Adrenal gland (tissue), 12 donors: ENCODE results near the gene ERC1. TPM values are rescaled to one million over a fixed set of nuclear protein-coding genes. Genes with fewer than 3 reads are reported as not detected.

Source experiments
- DNase-seq, 7 donors: peaks; one replicate each; pipeline ENCODE4 v3.0.0-alpha.2; 2019 to 2020
- H3K27ac ChIP-seq, 5 donors: fragments of 200-600 bp; sonication (generic) in 4 of 5; 1 replicate in 3 of 5; 2 replicates in 2 of 5; pipeline versions ENCODE4 v1.5.1 to v1.8.0; 2016 to 2020; ENCODE audit warnings: mild to moderate bottlenecking in 1 of 5
- H3K27me3 ChIP-seq: fragments of 200-600 bp; 2 replicates; pipeline ENCODE4 v1.8.0; 2021
- H3K36me3 ChIP-seq, 2 donors: fragments of 200-600 bp; replicated peaks in 1 of 2; 1 replicate in 1 of 2; 2 replicates in 1 of 2; pipeline versions ENCODE4 v1.5.1 to v1.8.0; 2018 to 2022
- H3K4me1 ChIP-seq, 2 donors: fragments of 200-600 bp; replicated peaks in 1 of 2; 1 replicate in 1 of 2; 2 replicates in 1 of 2; pipeline versions ENCODE4 v1.5.1 to v1.8.0; 2018 to 2021
- H3K4me3 ChIP-seq, 4 donors: fragments of 200-600 bp; sonication (generic) in 3 of 4; one replicate each; pipeline ENCODE4 v1.5.1; 2016 to 2018
- H3K9me3 ChIP-seq, 3 donors: fragments of 200-600 bp; sonication (generic) in 1 of 3; replicated peaks in 1 of 3; 1 replicate in 2 of 3; 2 replicates in 1 of 3; pipeline versions ENCODE4 v1.5.1 to v1.8.0; 2016 to 2021
- POLR2A ChIP-seq, 2 donors: fragments of 450-650 bp; IDR thresholded peaks; one replicate each; pipeline ENCODE4 v1.6.1; 2017; ENCODE audit warnings: antibody characterized with exemption in 2 of 2, mild to moderate bottlenecking in 2 of 2, moderate library complexity in 1 of 2
- WGBS, 4 donors: extraction: QIAGEN DNeasy Blood & Tissue Kit in 2 of 4; methylation state at CpG; one replicate each; pipeline versions ENCODE4 v1.1.5 to v1.1.7; 2013 to 2017; 5-methylcytosine and 5-hydroxymethylcytosine counted together
- intact Hi-C, 2 donors: fragments of 100-400 bp; cut with DNase I; formaldehyde crosslinking; loops; one replicate each; pipeline versions ENCODE4 v1.14.1 to v1.15.0; 2022 to 2023
- polyA plus RNA-seq, 3 donors: library from polyadenylated mRNA; stranded (reverse); fragments of 200-250 nt in 2 of 3; fragments of 350-450 nt in 1 of 3; fragmentation: Illumina TruSeq in 1 of 3; extraction: RNeasy Lipid Tissue Mini Kit (QIAGEN cat#74804) in 1 of 3; gene quantifications; one replicate each; pipeline ENCODE4 v1.2.3, GENCODE V29; 2013 to 2014
- total RNA-seq, 9 donors: library from RNA; depleted of rRNA in 4 of 9; stranded (reverse); fragments of >200 nt in 4 of 9; fragments of 120-200 nt in 1 of 9; fragmentation: NEBNext Ultra II Directional in 1 of 9; extraction: Animal tissue kit (Norgen Biotek cat#: 25700) in 1 of 9; gene quantifications; one replicate each; pipeline versions ENCODE4 v1.1.0 to v1.2.4, GENCODE V29; 2013 to 2023
- TF ChIP-seq, protein P1 (sequence below), 6 experiments: fragments of 450-650 bp in 4 of 6; fragments of 200-600 bp in 2 of 6; sonication (generic) in 1 of 6; IDR thresholded peaks; 1 replicate in 5 of 6; 2 replicates in 1 of 6; pipeline versions ENCODE4 v1.5.1 to v1.8.0; 2016 to 2021; ENCODE audit warnings: antibody characterized with exemption in 6 of 6, mild to moderate bottlenecking in 2 of 6, moderate library complexity in 1 of 6
- donor health status: healthy with polysubstance abuse.
- donor health status: Bipolar disorder and iron deficiency.
- donor health status: DM: yes; HTN: yes; CAD: no.
- donor health status: DM: no; HTN: no; CAD: no.
- donor health status: DM: no; HTN: no; CAD: no.
- donor health status: DM: yes; HTN: yes; CAD: no.

ERC1 gene
- total and polyA plus RNA-seq, 12 donors, result 4.1 to 79.5 (median 40.2) TPM

DNA sequence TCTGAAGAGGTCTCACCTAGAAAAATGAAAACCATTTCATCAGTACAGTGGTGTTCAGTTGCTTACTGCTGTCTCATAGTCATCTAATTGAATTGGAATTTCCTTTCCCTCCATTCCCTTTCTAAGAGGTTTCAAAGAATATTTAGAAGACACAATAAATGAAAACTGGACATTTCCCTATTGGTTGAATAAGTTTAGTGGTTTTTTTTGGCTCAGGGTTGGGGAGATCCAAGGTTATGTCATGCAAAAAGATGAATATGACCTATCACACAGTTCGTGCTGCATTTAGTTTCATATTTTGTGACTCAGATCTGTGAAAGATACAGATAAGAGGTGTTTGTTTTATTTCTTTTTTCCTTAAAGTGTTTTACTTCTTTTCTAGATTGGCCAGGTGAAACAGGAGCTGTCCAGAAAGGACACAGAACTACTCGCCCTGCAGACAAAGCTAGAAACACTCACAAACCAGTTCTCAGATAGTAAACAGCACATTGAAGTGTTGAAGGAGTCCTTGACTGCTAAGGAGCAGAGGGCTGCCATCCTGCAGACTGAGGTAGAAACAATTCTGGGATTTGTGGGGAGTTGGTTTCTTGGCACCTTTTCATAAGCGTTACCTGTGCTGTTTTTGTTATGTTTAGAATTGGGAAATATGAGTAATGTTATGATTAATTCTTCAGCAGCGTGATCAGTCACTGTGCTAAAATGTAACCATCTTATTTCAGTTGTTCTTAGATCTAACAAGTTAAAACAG lies 124.6 kb downstream of the ERC1 start:
- 40 to 51% (median 48%) methylated on average over 4 of the region's 4 CpGs for WGBS, 4 donors
- Histone ChIP-seq H3K4me3 (no peak overlapping the region), H3K27ac (no peak overlapping the region), H3K27me3 (no peaks in the 10 kb centered on the region), H3K36me3 (no peaks in the 10 kb centered on the region), H3K4me1 (peaks cover 7 to 11% of the 10 kb centered on the region in 2 donors), H3K9me3 (no peaks in the 10 kb centered on the region)
- intact Hi-C loops, result loop anchor here (5.0 to 10.0 kb wide), 2 partner anchors 467 to 469 kb away; no protein-coding TSS in a partner anchor
- TF ChIP-seq POLR2A (IDR thresholded peaks at IDR 0.05), result no peak
- TF ChIP-seq, protein P1, sequence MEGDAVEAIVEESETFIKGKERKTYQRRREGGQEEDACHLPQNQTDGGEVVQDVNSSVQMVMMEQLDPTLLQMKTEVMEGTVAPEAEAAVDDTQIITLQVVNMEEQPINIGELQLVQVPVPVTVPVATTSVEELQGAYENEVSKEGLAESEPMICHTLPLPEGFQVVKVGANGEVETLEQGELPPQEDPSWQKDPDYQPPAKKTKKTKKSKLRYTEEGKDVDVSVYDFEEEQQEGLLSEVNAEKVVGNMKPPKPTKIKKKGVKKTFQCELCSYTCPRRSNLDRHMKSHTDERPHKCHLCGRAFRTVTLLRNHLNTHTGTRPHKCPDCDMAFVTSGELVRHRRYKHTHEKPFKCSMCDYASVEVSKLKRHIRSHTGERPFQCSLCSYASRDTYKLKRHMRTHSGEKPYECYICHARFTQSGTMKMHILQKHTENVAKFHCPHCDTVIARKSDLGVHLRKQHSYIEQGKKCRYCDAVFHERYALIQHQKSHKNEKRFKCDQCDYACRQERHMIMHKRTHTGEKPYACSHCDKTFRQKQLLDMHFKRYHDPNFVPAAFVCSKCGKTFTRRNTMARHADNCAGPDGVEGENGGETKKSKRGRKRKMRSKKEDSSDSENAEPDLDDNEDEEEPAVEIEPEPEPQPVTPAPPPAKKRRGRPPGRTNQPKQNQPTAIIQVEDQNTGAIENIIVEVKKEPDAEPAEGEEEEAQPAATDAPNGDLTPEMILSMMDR (IDR thresholded peaks at IDR 0.05), result no peak
- no peak for DNase-seq

DNA sequence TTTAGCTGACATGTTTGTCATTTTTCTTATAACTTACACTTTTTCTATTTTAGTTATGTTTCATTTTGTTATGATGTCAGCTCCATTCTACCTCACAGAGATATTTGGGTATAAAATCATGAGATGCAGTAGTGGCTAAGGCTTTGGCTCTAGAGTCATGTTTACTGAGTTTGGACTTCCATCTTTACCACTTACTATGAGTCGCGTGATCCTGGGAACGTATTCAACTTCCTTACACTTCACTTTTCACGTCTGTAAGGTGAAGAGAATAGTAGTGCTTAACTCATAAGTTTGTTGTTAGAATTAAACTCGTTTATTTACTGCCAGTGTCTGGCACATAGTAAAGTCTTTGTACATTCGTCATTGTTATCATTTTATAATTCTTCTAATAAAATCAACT lies 126.3 kb downstream of the ERC1 start:
- peaks cover 7 to 11% of the 10 kb centered on the region in 2 donors for H3K4me1 ChIP-seq
- H3K27ac ChIP-seq, result no peak overlapping the region
- no peak overlapping the region for H3K4me3 ChIP-seq
- H3K27me3 ChIP-seq, result no peaks in the 10 kb centered on the region
- H3K9me3 ChIP-seq, result no peaks in the 10 kb centered on the region
- 78 to 85% (median 81%) methylated on average over 6 of the region's 6 CpGs for WGBS, 4 donors
- no peaks in the 10 kb centered on the region for H3K36me3 ChIP-seq
- DNase-seq, result no peak
- TF ChIP-seq, protein P1 (IDR thresholded peaks at IDR 0.05), result no peak
- TF ChIP-seq POLR2A (IDR thresholded peaks at IDR 0.05), result no peak
- intact Hi-C loops, result loop anchor here (5.0 to 10.0 kb wide), 2 partner anchors 465 to 467 kb away; no protein-coding TSS in a partner anchor

DNA sequence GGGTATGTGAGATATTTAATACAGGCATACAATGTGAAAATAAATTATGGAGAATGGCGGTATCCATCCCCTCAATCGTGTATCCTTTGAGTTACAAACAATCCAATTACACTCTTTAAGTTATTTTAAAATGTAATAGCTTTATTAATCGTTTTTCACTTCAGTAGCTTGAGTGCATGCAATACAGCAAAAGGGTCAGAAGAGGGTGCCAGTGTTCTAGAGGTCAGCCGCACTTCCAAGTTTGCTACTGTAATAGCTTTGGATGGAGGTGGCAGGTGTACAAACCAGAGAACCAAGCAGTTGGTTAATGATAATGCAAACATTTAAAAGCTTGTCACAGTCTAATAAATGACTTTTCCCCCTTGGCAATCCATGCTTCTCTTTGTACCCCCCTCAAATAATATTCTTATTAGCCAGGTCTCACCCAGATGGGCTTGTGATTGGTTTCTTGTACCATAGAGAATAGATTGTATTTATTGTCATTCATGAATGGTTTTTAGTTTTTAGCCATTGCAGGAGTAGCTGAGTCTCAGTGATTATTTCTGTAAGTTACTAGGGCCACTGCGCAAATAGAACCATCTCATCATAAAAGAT lies 127.0 kb downstream of the ERC1 start:
- intact Hi-C loops, result loop anchor here (5.0 to 10.0 kb wide), 2 partner anchors 464 to 467 kb away; no protein-coding TSS in a partner anchor
- Histone ChIP-seq H3K27ac (no peak overlapping the region), H3K27me3 (no peaks in the 10 kb centered on the region), H3K4me1 (peaks cover 7 to 11% of the 10 kb centered on the region in 2 donors), H3K4me3 (no peak overlapping the region), H3K9me3 (no peaks in the 10 kb centered on the region), H3K36me3 (no peaks in the 10 kb centered on the region)
- TF ChIP-seq POLR2A (IDR thresholded peaks at IDR 0.05), result no peak
- TF ChIP-seq, protein P1 (IDR thresholded peaks at IDR 0.05), result peak; percentile 82 to 97 (median 94)
- WGBS, 4 donors, result 23 to 27% (median 26%) methylated on average over 5 of the region's 5 CpGs
- peak; percentile 60 to 94 (median 79) for DNase-seq

DNA sequence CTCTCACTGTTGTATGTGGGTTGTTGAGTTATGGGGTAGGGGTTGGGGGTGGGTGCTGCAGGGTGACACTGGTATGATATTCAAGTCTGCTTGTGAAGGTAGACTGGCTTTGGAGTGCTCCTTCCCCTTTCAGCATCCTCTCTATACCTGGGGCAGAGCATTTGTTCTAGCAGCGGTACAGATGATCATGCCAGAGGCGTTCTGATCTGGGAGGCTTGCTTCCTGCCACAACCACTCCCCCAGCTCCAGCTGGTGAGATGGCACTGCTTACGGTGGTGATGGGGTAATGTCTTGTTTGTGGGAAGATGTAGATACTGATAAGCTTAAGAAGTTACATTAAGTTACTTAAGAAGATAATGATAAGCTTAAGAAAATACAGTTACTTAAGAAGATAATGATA lies 131.8 kb downstream of the ERC1 start:
- no peaks in the 10 kb centered on the region for H3K27me3 ChIP-seq
- intact Hi-C loops, result no loop called here
- no peak overlapping the region for H3K27ac ChIP-seq
- H3K9me3 ChIP-seq, result no peaks in the 10 kb centered on the region
- WGBS, 4 donors, result 74 to 95% (median 75%) methylated on average over 3 of the region's 3 CpGs
- no peak overlapping the region for H3K4me3 ChIP-seq
- no peaks in the 10 kb centered on the region for H3K36me3 ChIP-seq
- TF ChIP-seq, protein P1 (IDR thresholded peaks at IDR 0.05), result no peak
- no peak for TF ChIP-seq POLR2A (IDR thresholded peaks at IDR 0.05)
- DNase-seq, result no peak
- no peaks in the 10 kb centered on the region for H3K4me1 ChIP-seq
